IMR-90 (cell line): ENCODE measurements around the gene MSI2. TPM values are rescaled to one million over a fixed set of nuclear protein-coding genes. Genes with fewer than 3 reads are reported as not detected.

Experiments
- ATAC-seq: fragments of 200-7000 bp; cut with Tn5 transposase; 2 replicates; pipeline ENCODE4 v1.9.1; 2020; ENCODE audit warnings: low read depth, mild to moderate bottlenecking, moderate library complexity
- BruUV-seq: library from RNA; stranded (reverse); fragments of 400-500 nt; replicated peaks from 2 replicates; lab custom pipeline; 2021; lab: Mats Ljungman, UMichigan
- CTCF ChIA-PET: fragments of 300-600 bp; formaldehyde crosslinking; extraction: SDS; loops from one replicate; lab custom pipeline; 2021; ENCODE audit warnings: antibody characterized with exemption; lab: Yijun Ruan, JAX
- POLR2A ChIA-PET: fragments of 300-600 bp; sonication (Branson Sonifier 250); formaldehyde crosslinking; loops from one replicate; lab custom pipeline; 2022; ENCODE audit warnings: antibody characterized with exemption; ENCODE audit not compliant: unreplicated experiment; lab: Charles Lee
- DNase-seq: peaks from one replicate; pipeline ENCODE4 v3.0.0; 2013
- H2AFZ ChIP-seq: replicated peaks from 2 replicates; pipeline ENCODE3; 2013; ENCODE audit warnings: low read length, mild to moderate bottlenecking; ENCODE audit not compliant: poor library complexity
- H2AK5ac ChIP-seq: 2 replicates; pipeline ENCODE4 v1.6.1; 2013; ENCODE audit warnings: low read depth, low read length, inconsistent platforms
- H2AK9ac ChIP-seq: replicated peaks from 2 replicates; pipeline ENCODE3; 2013; ENCODE audit warnings: mild to moderate bottlenecking, low read depth, low read length, moderate library complexity; ENCODE audit not compliant: poor library complexity
- H2BK120ac ChIP-seq: 2 replicates; pipeline ENCODE4 v1.6.1; 2013; ENCODE audit warnings: low read depth, low read length, inconsistent platforms
- H2BK15ac ChIP-seq: 3 replicates; pipeline ENCODE4 v1.6.1; 2013; ENCODE audit warnings: low read depth, low read length, inconsistent platforms
- H2BK20ac ChIP-seq: 2 replicates; pipeline ENCODE4 v1.6.1; 2013; ENCODE audit warnings: low read depth, mild to moderate bottlenecking, inconsistent platforms, low read length, moderate library complexity
- H2BK5ac ChIP-seq: 2 replicates; pipeline ENCODE4 v1.6.1; 2013; ENCODE audit warnings: mild to moderate bottlenecking, low read depth, low read length, inconsistent platforms; ENCODE audit not compliant: poor library complexity, severe bottlenecking
- H3K14ac ChIP-seq: replicated peaks from 2 replicates; pipeline ENCODE4 v1.6.1; 2013; ENCODE audit warnings: low read depth, low read length, inconsistent platforms
- H3K18ac ChIP-seq: 2 replicates; pipeline ENCODE4 v1.6.1; 2013; ENCODE audit warnings: low read depth, low read length, control low read depth
- H3K23ac ChIP-seq: 2 replicates; pipeline ENCODE4 v1.6.1; 2013; ENCODE audit warnings: low read depth, low read length, inconsistent platforms
- H3K27ac ChIP-seq: 2 replicates; pipeline ENCODE4 v1.5.1; 2013; ENCODE audit warnings: mild to moderate bottlenecking, control low read depth, low read length; ENCODE audit not compliant: insufficient read depth
- H3K27me3 ChIP-seq: 2 replicates; pipeline ENCODE4 v1.6.1; 2013; ENCODE audit warnings: low read length; ENCODE audit not compliant: control insufficient read depth, insufficient read depth
- H3K36me3 ChIP-seq: 2 replicates; pipeline ENCODE4 v1.6.1; 2013; ENCODE audit warnings: low read length, mixed read lengths; ENCODE audit not compliant: control insufficient read depth, insufficient read depth
- H3K4ac ChIP-seq: 2 replicates; pipeline ENCODE4 v1.6.1; 2013; ENCODE audit warnings: low read depth, low read length, inconsistent platforms
- H3K4me1 ChIP-seq: 2 replicates; pipeline ENCODE4 v1.6.1; 2013; ENCODE audit warnings: low read length, mixed read lengths; ENCODE audit not compliant: control insufficient read depth, insufficient read depth
- H3K4me2 ChIP-seq: 2 replicates; pipeline ENCODE4 v1.6.1; 2013; ENCODE audit warnings: low read depth, mild to moderate bottlenecking, control low read depth, low read length, moderate library complexity
- H3K4me3 ChIP-seq: 2 replicates; pipeline ENCODE4 v1.5.1; 2013; ENCODE audit warnings: low read depth, mild to moderate bottlenecking, control low read depth, low read length, moderate library complexity; ENCODE audit not compliant: insufficient read depth
- H3K56ac ChIP-seq: 2 replicates; pipeline ENCODE4 v1.6.1; 2013; ENCODE audit warnings: low read length, inconsistent platforms; ENCODE audit not compliant: insufficient read depth; ENCODE audit errors: extremely low read depth
- H3K79me1 ChIP-seq, 2 experiments: 2 replicates each; pipeline ENCODE4 v1.6.1; 2013; ENCODE audit warnings: low read length in 2 of 2, inconsistent platforms in 1 of 2, low read depth in 1 of 2
- H3K9ac ChIP-seq: 2 replicates; pipeline ENCODE4 v1.6.1; 2013; ENCODE audit warnings: low read depth, low read length, control low read depth
- H3K9me1 ChIP-seq: 2 replicates; pipeline ENCODE4 v1.6.1; 2013; ENCODE audit warnings: low read length, inconsistent platforms; ENCODE audit not compliant: insufficient read depth
- H3K9me3 ChIP-seq: 2 replicates; pipeline ENCODE4 v1.6.1; 2013; ENCODE audit warnings: low read length; ENCODE audit not compliant: control insufficient read depth, insufficient read depth
- H4K20me1 ChIP-seq: 2 replicates; pipeline ENCODE4 v1.6.1; 2013; ENCODE audit warnings: low read length, inconsistent platforms; ENCODE audit not compliant: insufficient read depth
- H4K5ac ChIP-seq: 2 replicates; pipeline ENCODE4 v1.6.1; 2013; ENCODE audit warnings: mild to moderate bottlenecking, low read depth, low read length, control low read depth
- H4K8ac ChIP-seq, 2 experiments: 2 replicates each; pipeline ENCODE4 v1.6.1; 2013; ENCODE audit warnings: low read depth in 2 of 2, low read length in 2 of 2, control low read depth in 1 of 2, inconsistent platforms in 1 of 2
- H4K91ac ChIP-seq: 2 replicates; pipeline ENCODE4 v1.6.1; 2013; ENCODE audit warnings: low read depth, low read length, inconsistent platforms; ENCODE audit not compliant: insufficient read depth
- FOS ChIP-seq: fragments of 150-350 bp; IDR thresholded peaks from 2 replicates; pipeline ENCODE4 v1.6.1; 2016; ENCODE audit warnings: low read depth, low read length
- MAFK ChIP-seq: IDR thresholded peaks from 2 replicates; pipeline ENCODE4 v1.6.1; 2012; ENCODE audit warnings: low read depth, low read length, improper control_type of control experiment
- MXI1 ChIP-seq: IDR thresholded peaks from 2 replicates; pipeline ENCODE4 v1.6.1; 2012; ENCODE audit warnings: low read depth, mild to moderate bottlenecking, low read length, moderate library complexity, borderline replicate concordance
- RCOR1 ChIP-seq: IDR thresholded peaks from 2 replicates; pipeline ENCODE4 v1.6.1; 2012; ENCODE audit warnings: mild to moderate bottlenecking, low read length, improper control_type of control experiment; ENCODE audit not compliant: insufficient replicate concordance
- RFX5 ChIP-seq: IDR thresholded peaks from 2 replicates; pipeline ENCODE4 v1.8.0; 2012; ENCODE audit warnings: low read depth, mild to moderate bottlenecking, low read length, moderate library complexity
- WGBS, 2 experiments: methylation state at CpG; one replicate each; pipeline versions ENCODE4 v1.1.5 to v1.1.7; 2013; ENCODE audit warnings: missing lambda C conversion rate in 2 of 2; ENCODE audit not compliant: insufficient read length in 1 of 2; ENCODE audit errors: extremely low coverage in 2 of 2; 5-methylcytosine and 5-hydroxymethylcytosine counted together
- dilution Hi-C: fragments of 300-500 bp; cut with HindIII; formaldehyde crosslinking; loops from one replicate; pipeline ENCODE4 v1.14.3; 2018; ENCODE audit warnings: low sequenced_read_pairs; ENCODE audit not compliant: unreplicated experiment
- in situ Hi-C: fragments of 300-500 bp; cut with MboI; formaldehyde crosslinking; loops from 3 replicates; pipeline ENCODE4 v1.14.3; 2019; ENCODE audit warnings: low sequenced_read_pairs, inconsistent platforms, mixed read lengths
- intact Hi-C: fragments of 100-400 bp; cut with micrococcal nuclease; formaldehyde crosslinking; loops from 2 replicates; pipeline ENCODE4 v1.10.0; 2022
- polyA plus RNA-seq, 3 experiments: library from polyadenylated mRNA; depleted of rRNA; stranded (reverse); fragments of >200 nt; gene quantifications; 2 replicates each; pipeline ENCODE4 v1.2.3, GENCODE V29; 2012; ENCODE audit warnings: low replicate concordance in 1 of 3
- total RNA-seq: library from RNA; depleted of rRNA; stranded (reverse); fragments of >200 nt; gene quantifications from 2 replicates; pipeline ENCODE4 v1.2.3, GENCODE V29; 2012
- TF ChIP-seq, protein P1 (sequence below): conservative IDR thresholded peaks from 2 replicates; pipeline ENCODE4 v1.5.1; 2012; ENCODE audit warnings: mild to moderate bottlenecking, low read depth, low read length, improper control_type of control experiment
- TF ChIP-seq, protein P2 (sequence below): fragments of 150-350 bp; IDR thresholded peaks from 2 replicates; pipeline ENCODE4 v1.6.1; 2017; ENCODE audit warnings: mild to moderate bottlenecking, antibody characterized with exemption, low read length, low read depth

Gene MSI2
- total and polyA plus RNA-seq, 2 of the 4 experiments (the other 2 are of a cell fraction): 13.0 to 16.0 TPM

DNA sequence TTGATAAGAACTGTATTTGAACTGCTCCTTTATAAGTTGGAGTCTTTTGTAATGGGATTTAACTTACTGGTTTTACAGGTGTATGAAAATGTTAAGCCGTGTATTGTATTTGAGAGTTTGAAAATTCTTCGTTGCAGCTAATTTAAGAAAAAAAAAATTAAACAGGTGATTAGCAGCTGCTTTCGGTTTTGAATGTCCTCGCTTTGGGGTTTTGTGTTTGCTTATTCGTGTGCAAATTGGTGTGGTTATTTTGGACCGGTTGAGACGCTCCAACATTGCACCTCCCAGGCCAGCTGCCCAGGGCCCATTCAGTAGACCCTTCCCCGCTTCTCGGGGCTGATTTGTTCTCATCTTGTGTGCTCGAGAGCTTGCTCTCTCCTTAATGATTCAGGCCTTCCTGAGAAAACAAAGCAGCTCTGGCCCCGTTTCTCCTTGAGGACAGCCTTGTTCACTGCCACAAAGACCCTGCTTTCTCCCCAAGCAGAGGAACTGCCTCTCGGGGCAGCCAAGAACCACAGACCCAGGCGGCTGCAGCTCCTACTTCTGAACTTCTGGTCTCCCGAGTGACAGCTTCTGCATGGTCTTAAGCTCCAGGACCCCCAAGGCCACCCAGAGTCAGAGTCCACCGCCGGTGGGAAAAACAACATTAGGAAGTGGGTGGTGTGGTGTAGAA, 100.5 kb downstream of the MSI2 start:
- no TSS peak for BruUV-seq
- no peak overlapping the region for H4K8ac ChIP-seq
- H4K91ac ChIP-seq: no peak overlapping the region
- peaks cover 0 to 4% of the 10 kb centered on the region in 2 experiments; a peak in 3 of 4 replicates for H3K79me1 ChIP-seq
- intact Hi-C loops (no loop called here), dilution Hi-C loops (no loop called here), in situ Hi-C loops (no loop called here)
- H3K9me3 ChIP-seq: no peaks in the 10 kb centered on the region
- ChIA-PET POLR2A (no interaction called here), CTCF (no interaction called here)
- no peak overlapping the region for H4K5ac ChIP-seq
- H3K23ac ChIP-seq: no peak overlapping the region
- no peak for TF ChIP-seq MXI1
- TF ChIP-seq, protein P1, sequence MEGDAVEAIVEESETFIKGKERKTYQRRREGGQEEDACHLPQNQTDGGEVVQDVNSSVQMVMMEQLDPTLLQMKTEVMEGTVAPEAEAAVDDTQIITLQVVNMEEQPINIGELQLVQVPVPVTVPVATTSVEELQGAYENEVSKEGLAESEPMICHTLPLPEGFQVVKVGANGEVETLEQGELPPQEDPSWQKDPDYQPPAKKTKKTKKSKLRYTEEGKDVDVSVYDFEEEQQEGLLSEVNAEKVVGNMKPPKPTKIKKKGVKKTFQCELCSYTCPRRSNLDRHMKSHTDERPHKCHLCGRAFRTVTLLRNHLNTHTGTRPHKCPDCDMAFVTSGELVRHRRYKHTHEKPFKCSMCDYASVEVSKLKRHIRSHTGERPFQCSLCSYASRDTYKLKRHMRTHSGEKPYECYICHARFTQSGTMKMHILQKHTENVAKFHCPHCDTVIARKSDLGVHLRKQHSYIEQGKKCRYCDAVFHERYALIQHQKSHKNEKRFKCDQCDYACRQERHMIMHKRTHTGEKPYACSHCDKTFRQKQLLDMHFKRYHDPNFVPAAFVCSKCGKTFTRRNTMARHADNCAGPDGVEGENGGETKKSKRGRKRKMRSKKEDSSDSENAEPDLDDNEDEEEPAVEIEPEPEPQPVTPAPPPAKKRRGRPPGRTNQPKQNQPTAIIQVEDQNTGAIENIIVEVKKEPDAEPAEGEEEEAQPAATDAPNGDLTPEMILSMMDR: no peak
- TF ChIP-seq RCOR1: no peak
- no peak for TF ChIP-seq MAFK
- no peak for TF ChIP-seq FOS
- TF ChIP-seq, protein P2, sequence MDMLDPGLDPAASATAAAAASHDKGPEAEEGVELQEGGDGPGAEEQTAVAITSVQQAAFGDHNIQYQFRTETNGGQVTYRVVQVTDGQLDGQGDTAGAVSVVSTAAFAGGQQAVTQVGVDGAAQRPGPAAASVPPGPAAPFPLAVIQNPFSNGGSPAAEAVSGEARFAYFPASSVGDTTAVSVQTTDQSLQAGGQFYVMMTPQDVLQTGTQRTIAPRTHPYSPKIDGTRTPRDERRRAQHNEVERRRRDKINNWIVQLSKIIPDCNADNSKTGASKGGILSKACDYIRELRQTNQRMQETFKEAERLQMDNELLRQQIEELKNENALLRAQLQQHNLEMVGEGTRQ: no peak
- no peak for TF ChIP-seq RFX5
- H2BK120ac ChIP-seq: no peak overlapping the region
- H2BK15ac ChIP-seq: no peak overlapping the region
- H2AK9ac ChIP-seq: no peak overlapping the region
- no peak overlapping the region for H3K56ac ChIP-seq
- no peak overlapping the region for H3K4me2 ChIP-seq
- H3K27me3 ChIP-seq: no peaks in the 10 kb centered on the region
- no peak overlapping the region for H3K27ac ChIP-seq
- no peak overlapping the region for H3K18ac ChIP-seq
- H2BK20ac ChIP-seq: no peak overlapping the region
- DNase-seq (no peak), ATAC-seq (no peak)
- H4K20me1 ChIP-seq: no peaks in the 10 kb centered on the region; the same call in 1 of the 2 replicates
- H3K4ac ChIP-seq: no peak overlapping the region
- H2AK5ac ChIP-seq: no peak overlapping the region
- no peak overlapping the region for H2BK5ac ChIP-seq
- no peak overlapping the region for H2AFZ ChIP-seq
- H3K36me3 ChIP-seq: no peaks in the 10 kb centered on the region; the same call in 1 of the 2 replicates
- no peak overlapping the region for H3K4me3 ChIP-seq
- no peaks in the 10 kb centered on the region; the same call in 1 of the 2 replicates for H3K9me1 ChIP-seq
- H3K9ac ChIP-seq: no peak overlapping the region
- no peaks in the 10 kb centered on the region; the same call in 1 of the 2 replicates for H3K4me1 ChIP-seq
- WGBS, 2 experiments: 94% methylated on average over 8 of the region's 16 CpGs; no CpG with 5 or more reads in 1 of the 2 experiments
- no peak overlapping the region for H3K14ac ChIP-seq
